GM21717 (cell line): Measurements from ENCODE around the gene OR7D2.
"Not testable (repeated sequence)": the region's sequence is repeated elsewhere in the genome, so short reads cannot be mapped to it uniquely, and the experiment has no call there.

Experiments
- ATAC-seq: cut with Tn5 transposase; IDR thresholded peaks from one replicate; pipeline ENCODE4 v1.9.1; 2021; ENCODE audit warnings: mild to moderate bottlenecking, moderate library complexity; ENCODE audit not compliant: unreplicated experiment

OR7D2 gene

DNA sequence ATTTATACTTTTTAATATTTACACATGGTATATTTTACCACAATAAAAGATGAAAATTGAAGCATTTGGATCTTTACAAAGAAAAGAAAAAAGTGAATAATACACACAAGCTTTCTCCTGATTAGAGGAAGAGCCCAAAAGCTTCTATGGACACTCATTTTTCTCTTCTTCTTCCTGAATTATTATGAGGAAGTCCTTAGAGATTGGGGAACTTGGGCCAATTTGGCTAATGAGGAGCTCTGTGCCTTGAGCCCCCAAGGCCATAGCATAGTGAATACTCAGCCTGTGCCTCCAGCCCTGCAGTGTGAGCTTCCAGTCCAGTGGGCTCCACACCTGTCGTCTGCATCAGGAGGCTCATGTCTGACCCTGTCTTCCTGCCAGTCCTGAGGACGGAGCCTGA, 19.3 kb downstream of the OR7D2 start:
- not testable (repeated sequence) for ATAC-seq

DNA sequence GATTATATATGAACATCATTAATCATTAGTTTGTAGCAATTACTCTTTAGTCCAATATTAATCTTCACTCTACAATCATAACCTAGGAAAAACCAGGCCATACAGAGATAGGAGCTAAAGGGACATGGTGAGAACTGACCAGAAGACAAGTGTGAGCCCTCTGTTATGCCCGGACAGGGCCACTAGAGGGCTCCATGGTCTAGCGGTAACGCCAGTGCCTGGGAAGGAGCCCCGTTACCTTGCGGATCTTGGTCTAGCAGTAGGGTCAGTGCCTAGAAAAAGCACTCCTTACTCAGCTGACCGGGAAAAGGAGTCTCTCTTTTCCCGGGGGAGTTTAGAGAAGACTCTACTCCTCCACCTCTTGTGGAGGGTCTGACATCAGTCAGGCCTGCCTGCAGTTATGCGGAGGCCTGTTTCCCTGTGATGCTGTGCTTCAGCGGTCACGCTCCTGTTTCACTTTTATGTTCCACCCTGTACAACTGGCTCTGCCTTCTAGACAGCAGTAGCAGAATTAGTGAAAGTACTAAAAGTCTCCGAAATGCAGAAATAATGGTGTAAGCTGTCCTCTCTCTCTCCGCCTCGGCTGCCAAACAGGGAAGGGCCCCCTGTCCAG, 26.8 kb downstream of the OR7D2 start:
- ATAC-seq: no peak

DNA sequence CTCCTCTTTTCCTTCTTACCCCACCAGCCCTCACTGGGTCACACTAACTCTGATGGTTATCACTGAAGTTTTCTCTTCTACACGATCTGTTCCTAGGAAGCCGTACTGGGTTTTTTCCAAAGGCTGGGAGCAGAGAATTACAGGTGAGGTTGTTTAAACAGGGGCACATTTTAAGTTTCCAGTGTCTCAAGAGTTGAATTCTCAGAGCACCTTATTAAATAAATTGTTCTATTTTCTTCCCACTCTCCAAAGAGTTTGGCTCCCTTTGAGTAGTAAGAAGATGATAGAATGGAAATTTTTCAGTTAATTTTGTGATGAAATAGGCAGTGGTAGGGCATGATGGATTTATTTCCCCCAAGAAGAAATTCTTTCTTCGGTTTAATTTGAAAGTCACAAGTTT, 40.7 kb downstream of the OR7D2 start, which contains the start of gene OR7D4:
TSS of gene OR7D4 (minus strand) at position 101 of the 400 bp plus-strand sequence. CDS start 4,752 bp downstream, outside the sequence.
- no peak for ATAC-seq
